ENCODE data around the gene MSL3B.

MSL3B gene

GRCh38 chr2:233853353-233853752 lies 14.8 kb downstream of the MSL3B start:
- no peak for DNase-seq (ENCODE audit: low read depth in 2 of 2)

GRCh38 chr2:233852056-233852455 lies 16.1 kb downstream of the MSL3B start:
- DNase-seq (ENCODE audit: low read depth in 2 of 2): no peak

GRCh38 chr2:233851169-233851568 lies 17.0 kb downstream of the MSL3B start:
- no peak for DNase-seq (ENCODE audit: low read depth in 2 of 2)

- DNase-seq (ENCODE audit: low read depth in 2 of 2): no peak
Measured at GRCh38 chr2:233850745-233851144, 17.4 kb downstream of the MSL3B start.

GRCh38 chr2:233849607-233850271 lies 18.4 kb downstream of the MSL3B start:
- DNase-seq (ENCODE audit: low read depth in 2 of 2): no peak

- no peak for DNase-seq (ENCODE audit: low read depth in 2 of 2)
Measured at GRCh38 chr2:233848276-233848675, 19.9 kb downstream of the MSL3B start.

GRCh38 chr2:233847248-233847898 lies 20.8 kb downstream of the MSL3B start:
- no peak for DNase-seq (ENCODE audit: low read depth in 2 of 2)

GRCh38 chr2:233846387-233847247 lies 21.6 kb downstream of the MSL3B start:
- DNase-seq (ENCODE audit: low read depth in 2 of 2): no peak

- DNase-seq (ENCODE audit: low read depth in 2 of 2): no peak
Measured at GRCh38 chr2:233845301-233846060, 22.7 kb downstream of the MSL3B start.

- no peak for DNase-seq (ENCODE audit: low read depth in 2 of 2)
Measured at GRCh38 chr2:233844836-233845235, 23.4 kb downstream of the MSL3B start.

GRCh38 chr2:233844064-233844807 lies 23.9 kb downstream of the MSL3B start:
- DNase-seq (ENCODE audit: low read depth in 2 of 2): no peak

- no peak for DNase-seq (ENCODE audit: low read depth in 2 of 2)
Measured at GRCh38 chr2:233841183-233841582, 27.0 kb downstream of the MSL3B start.

GRCh38 chr2:233840520-233840919 lies 27.7 kb downstream of the MSL3B start:
- DNase-seq (ENCODE audit: low read depth in 2 of 2): no peak

- no peak for DNase-seq (ENCODE audit: low read depth in 2 of 2)
Measured at GRCh38 chr2:233839447-233839820, 28.8 kb downstream of the MSL3B start.

- DNase-seq (ENCODE audit: low read depth in 2 of 2): no peak
Measured at GRCh38 chr2:233838726-233839446, 29.3 kb downstream of the MSL3B start.

- no peak for DNase-seq (ENCODE audit: low read depth in 2 of 2)
Measured at GRCh38 chr2:233838251-233838650, 29.9 kb downstream of the MSL3B start.

GRCh38 chr2:233837694-233838229 lies 30.4 kb downstream of the MSL3B start:
- no peak for DNase-seq (ENCODE audit: low read depth in 2 of 2)

GRCh38 chr2:233836359-233836758 lies 31.8 kb downstream of the MSL3B start:
- no peak for DNase-seq (ENCODE audit: low read depth in 2 of 2)

GRCh38 chr2:233835230-233836186 lies 32.7 kb downstream of the MSL3B start:
- DNase-seq (ENCODE audit: low read depth in 2 of 2): no peak
